SU-DHL-6 (cell line): ENCODE results near the gene HRNR.
"Not testable (repeated sequence)": the region's sequence is repeated elsewhere in the genome, so short reads cannot be mapped to it uniquely, and the experiment has no call there.

Source experiments
- H2AFZ ChIP-seq: fragments of 200-600 bp; sonication (generic); 2 replicates; pipeline ENCODE4 v1.6.1; 2014; ENCODE audit warnings: low read depth, mild to moderate bottlenecking, moderate library complexity, mixed read lengths, antibody characterized with exemption, low read length; ENCODE audit not compliant: severe bottlenecking
- H3F3A ChIP-seq: fragments of 200-600 bp; shearing (Covaris generic); 2 replicates; pipeline ENCODE4 v1.6.0; 2016; ENCODE audit warnings: antibody characterized with exemption, mild to moderate bottlenecking; ENCODE audit not compliant: insufficient read depth
- H3K27ac ChIP-seq: fragments of 200-600 bp; sonication (generic); 2 replicates; pipeline ENCODE4 v1.5.1; 2016; ENCODE audit warnings: low read depth, mild to moderate bottlenecking, low read length, moderate library complexity, mixed read lengths
- H3K27me3 ChIP-seq: fragments of 200-600 bp; sonication (generic), shearing (Covaris generic); 2 replicates; pipeline ENCODE4 v1.6.0; 2014; ENCODE audit warnings: mild to moderate bottlenecking, low read length
- H3K36me3 ChIP-seq: fragments of 200-600 bp; sonication (generic); 2 replicates; pipeline ENCODE4 v1.6.1; 2014; ENCODE audit warnings: mild to moderate bottlenecking, low read length, mixed read lengths
- H3K4me2 ChIP-seq: fragments of 300-600, 200-600 bp; shearing (Covaris generic), sonication (generic); 2 replicates; pipeline ENCODE4 v1.6.0; 2014; ENCODE audit warnings: low read length, low read depth, mild to moderate bottlenecking; ENCODE audit not compliant: poor library complexity, severe bottlenecking
- H3K4me3 ChIP-seq: fragments of 200-600 bp; sonication (generic); 2 replicates; pipeline ENCODE4 v1.5.1; 2014; ENCODE audit warnings: antibody characterized with exemption, low read length, mild to moderate bottlenecking, mixed read lengths; ENCODE audit not compliant: insufficient read depth, poor library complexity, severe bottlenecking
- H3K79me2 ChIP-seq: fragments of 200-600 bp; sonication (generic); 2 replicates; pipeline ENCODE4 v1.6.1; 2014; ENCODE audit warnings: mild to moderate bottlenecking, low read length, moderate library complexity; ENCODE audit not compliant: insufficient read depth
- H3K9ac ChIP-seq: fragments of 200-600 bp; sonication (generic); 2 replicates; pipeline ENCODE4 v1.7.0; 2014; ENCODE audit warnings: mild to moderate bottlenecking, low read length
- H3K9me2 ChIP-seq: fragments of 200-600 bp; sonication (generic); replicated peaks from 2 replicates; pipeline ENCODE4 v1.6.1; 2014; ENCODE audit warnings: low read length; ENCODE audit not compliant: insufficient read depth
- H3K9me3 ChIP-seq: fragments of 200-600 bp; sonication (generic); 2 replicates; pipeline ENCODE4 v1.6.1; 2014; ENCODE audit warnings: low read length, mixed read lengths; ENCODE audit not compliant: insufficient read depth
- H4K20me1 ChIP-seq: fragments of 200-600 bp; sonication (generic); 2 replicates; pipeline ENCODE4 v1.6.1; 2014; ENCODE audit warnings: low read depth, mild to moderate bottlenecking, antibody characterized with exemption, low read length, moderate library complexity, mixed read lengths
- EZH2phosphoT487 ChIP-seq: fragments of 200-600 bp; sonication (generic), shearing (Covaris generic); conservative IDR thresholded peaks from 2 replicates; pipeline ENCODE4 v1.6.1; 2018; ENCODE audit warnings: mild to moderate bottlenecking, antibody characterized with exemption, low read length, moderate library complexity, mixed read lengths
- TF ChIP-seq, protein P1 (sequence below): fragments of 200-600 bp; sonication (generic); IDR thresholded peaks from one replicate; pipeline ENCODE4 v1.5.1; 2017; ENCODE audit warnings: antibody characterized with exemption, mild to moderate bottlenecking, low read length, moderate library complexity; ENCODE audit not compliant: insufficient read depth, poor library complexity, severe bottlenecking

HRNR gene

DNA sequence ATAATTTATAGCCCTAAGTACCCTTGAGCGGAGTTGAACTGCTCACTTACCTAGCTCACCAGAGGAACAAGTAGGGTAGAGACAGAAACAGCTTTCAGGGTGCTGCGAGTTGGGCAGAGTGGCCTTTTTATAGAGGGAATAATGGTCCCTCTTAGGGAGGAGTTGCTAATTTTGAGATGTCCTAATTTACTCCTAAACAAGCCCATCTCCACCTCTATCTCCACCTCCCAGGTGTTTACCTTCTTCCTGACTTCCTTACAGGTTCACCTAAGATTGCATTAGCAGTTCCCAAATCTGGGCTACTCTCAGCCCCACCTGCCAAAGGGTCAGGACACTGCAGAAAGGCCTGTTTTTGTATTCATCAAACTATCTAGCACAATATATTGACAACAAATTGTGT lies at the start of gene HRNR:
Gene HRNR (minus strand): TSS at position 101 of the 400 bp plus-strand sequence. CDS start 940 bp downstream, outside the sequence.
- no peak within 1 kb of the TSS for H3K9ac ChIP-seq
- no peaks in the 10 kb centered on the region for H4K20me1 ChIP-seq
- no peaks in the 10 kb centered on the region for H3K27me3 ChIP-seq
- no peak within 1 kb of the TSS for H3K27ac ChIP-seq
- no peak within 1 kb of the TSS for H3K4me3 ChIP-seq
- TF ChIP-seq EZH2phosphoT487, result no peak
- TF ChIP-seq, protein P1, sequence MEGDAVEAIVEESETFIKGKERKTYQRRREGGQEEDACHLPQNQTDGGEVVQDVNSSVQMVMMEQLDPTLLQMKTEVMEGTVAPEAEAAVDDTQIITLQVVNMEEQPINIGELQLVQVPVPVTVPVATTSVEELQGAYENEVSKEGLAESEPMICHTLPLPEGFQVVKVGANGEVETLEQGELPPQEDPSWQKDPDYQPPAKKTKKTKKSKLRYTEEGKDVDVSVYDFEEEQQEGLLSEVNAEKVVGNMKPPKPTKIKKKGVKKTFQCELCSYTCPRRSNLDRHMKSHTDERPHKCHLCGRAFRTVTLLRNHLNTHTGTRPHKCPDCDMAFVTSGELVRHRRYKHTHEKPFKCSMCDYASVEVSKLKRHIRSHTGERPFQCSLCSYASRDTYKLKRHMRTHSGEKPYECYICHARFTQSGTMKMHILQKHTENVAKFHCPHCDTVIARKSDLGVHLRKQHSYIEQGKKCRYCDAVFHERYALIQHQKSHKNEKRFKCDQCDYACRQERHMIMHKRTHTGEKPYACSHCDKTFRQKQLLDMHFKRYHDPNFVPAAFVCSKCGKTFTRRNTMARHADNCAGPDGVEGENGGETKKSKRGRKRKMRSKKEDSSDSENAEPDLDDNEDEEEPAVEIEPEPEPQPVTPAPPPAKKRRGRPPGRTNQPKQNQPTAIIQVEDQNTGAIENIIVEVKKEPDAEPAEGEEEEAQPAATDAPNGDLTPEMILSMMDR, result no peak
- no peaks in the 10 kb centered on the region for H3K79me2 ChIP-seq
- H3K36me3 ChIP-seq, result no peaks in the 10 kb centered on the region
- H3F3A ChIP-seq, result no peaks in the 10 kb centered on the region
- H3K9me2 ChIP-seq, result no peaks in the 10 kb centered on the region
- H2AFZ ChIP-seq, result no peak within 1 kb of the TSS
- no peaks in the 10 kb centered on the region for H3K9me3 ChIP-seq
- no peak within 1 kb of the TSS for H3K4me2 ChIP-seq

DNA sequence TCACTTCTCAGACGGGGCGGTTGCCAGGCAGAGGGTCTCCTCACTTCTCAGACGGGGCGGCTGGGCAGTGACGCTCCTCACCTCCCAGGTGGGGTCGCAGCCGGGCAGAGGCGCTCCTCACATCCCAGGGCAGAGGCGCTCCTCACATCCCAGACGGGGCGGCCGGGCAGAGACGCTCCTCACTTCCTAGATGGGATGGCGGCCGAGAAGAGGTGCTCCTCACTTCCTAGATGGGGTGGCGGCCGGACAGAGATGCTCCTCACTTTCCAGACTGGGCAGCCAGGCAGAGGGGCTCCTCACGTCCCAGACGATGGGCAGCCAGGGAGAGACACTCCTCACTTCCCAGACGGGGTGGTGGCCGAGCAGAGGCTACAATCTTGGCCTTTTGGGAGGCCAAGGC lies 32.4 kb upstream of the HRNR start:
- H2AFZ ChIP-seq, H3F3A ChIP-seq, H3K4me3 ChIP-seq, H3K9ac ChIP-seq, H3K4me2 ChIP-seq, H3K27ac ChIP-seq, H4K20me1 ChIP-seq, H3K9me3 ChIP-seq, H3K9me2 ChIP-seq, H3K36me3 ChIP-seq, H3K79me2 ChIP-seq, H3K27me3 ChIP-seq: not testable (repeated sequence)

DNA sequence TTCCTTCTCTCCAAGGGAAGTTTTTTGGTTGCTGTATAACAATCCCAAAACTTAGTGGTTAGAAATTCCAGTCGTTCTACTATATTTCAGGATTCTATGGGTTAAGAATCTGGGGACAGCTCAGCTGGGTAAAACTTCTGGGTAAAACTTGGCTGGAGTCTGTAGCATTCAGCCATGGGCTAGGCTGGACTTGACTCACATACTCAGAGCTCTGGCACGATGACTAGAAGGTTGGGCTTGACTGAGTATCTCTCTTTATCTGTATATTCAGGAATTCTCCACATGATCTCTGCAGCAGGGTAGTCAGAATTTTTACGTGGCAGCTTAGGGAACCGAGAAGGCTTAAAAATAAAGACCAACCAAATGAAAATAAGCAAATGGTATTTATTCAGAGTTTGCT lies 28.2 kb upstream of the HRNR start:
- Histone ChIP-seq H3K4me2 (no peak overlapping the region), H2AFZ (no peak overlapping the region), H3K79me2 (no peaks in the 10 kb centered on the region), H3K9me2 (no peaks in the 10 kb centered on the region), H3K27ac (no peak overlapping the region), H3K27me3 (no peaks in the 10 kb centered on the region), H3K9ac (no peak overlapping the region), H3K36me3 (no peaks in the 10 kb centered on the region), H3K9me3 (no peaks in the 10 kb centered on the region), H3K4me3 (no peak overlapping the region), H3F3A (no peaks in the 10 kb centered on the region), H4K20me1 (no peaks in the 10 kb centered on the region)
- TF ChIP-seq, protein P1, result no peak
- TF ChIP-seq EZH2phosphoT487, result no peak

DNA sequence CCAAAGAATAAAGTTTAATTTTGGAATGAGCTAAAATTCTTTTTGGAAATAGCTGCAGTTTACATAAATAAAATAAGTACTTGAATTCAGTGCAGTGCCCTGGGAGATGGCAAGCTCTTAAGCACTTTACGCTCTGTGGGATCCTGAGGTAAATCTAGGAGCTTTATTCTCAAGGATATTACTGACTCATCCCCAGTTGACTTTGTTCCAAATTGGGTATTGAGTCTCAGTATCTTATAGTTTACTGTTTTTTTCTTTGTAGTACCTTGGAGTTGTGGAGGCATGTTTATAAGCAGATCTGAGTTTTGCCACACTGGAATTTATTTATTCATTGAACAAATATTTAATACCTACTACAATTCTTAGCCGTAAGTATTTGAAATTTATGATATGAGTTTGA lies 27.4 kb upstream of the HRNR start:
- H3K79me2 ChIP-seq, result no peaks in the 10 kb centered on the region
- no peaks in the 10 kb centered on the region for H3K9me2 ChIP-seq
- no peak overlapping the region for H2AFZ ChIP-seq
- no peak overlapping the region for H3K9ac ChIP-seq
- H3K4me2 ChIP-seq, result no peak overlapping the region
- H3K27me3 ChIP-seq, result no peaks in the 10 kb centered on the region
- no peaks in the 10 kb centered on the region for H3F3A ChIP-seq
- H3K4me3 ChIP-seq, result no peak overlapping the region
- no peaks in the 10 kb centered on the region for H3K36me3 ChIP-seq
- TF ChIP-seq, protein P1, result no peak
- no peak for TF ChIP-seq EZH2phosphoT487
- no peaks in the 10 kb centered on the region for H3K9me3 ChIP-seq
- no peak overlapping the region for H3K27ac ChIP-seq
- no peaks in the 10 kb centered on the region for H4K20me1 ChIP-seq
